IPS-11a (cell line): ENCODE data around the gene CUX1.

Experiments used
- H3K4me3 ChIP-seq: one replicate; pipeline ENCODE4 v1.5.1; 2013; ENCODE audit warnings: low read depth, low read length, control low read depth

Gene CUX1

DNA sequence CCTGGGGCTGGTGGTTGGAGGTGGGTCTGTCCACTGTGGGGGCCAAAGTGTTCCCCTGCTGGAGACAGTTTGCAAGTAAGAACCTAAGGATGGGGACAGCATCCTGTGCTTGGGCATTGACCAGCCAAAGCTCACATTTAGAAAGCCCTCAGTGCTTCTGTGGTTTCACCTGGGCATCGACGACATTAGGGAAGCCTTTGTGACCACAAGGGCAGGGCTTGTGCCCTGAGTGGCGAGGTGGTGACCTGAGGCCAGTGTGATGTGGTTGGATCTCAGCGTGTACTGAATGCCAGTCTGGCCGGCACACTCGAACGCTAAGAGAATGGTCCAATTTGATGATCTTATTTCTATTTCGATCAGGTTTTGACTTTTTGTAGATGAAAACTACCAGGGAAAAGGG lies 437.1 kb downstream of the CUX1 start:
- H3K4me3 ChIP-seq = no peak overlapping the region

DNA sequence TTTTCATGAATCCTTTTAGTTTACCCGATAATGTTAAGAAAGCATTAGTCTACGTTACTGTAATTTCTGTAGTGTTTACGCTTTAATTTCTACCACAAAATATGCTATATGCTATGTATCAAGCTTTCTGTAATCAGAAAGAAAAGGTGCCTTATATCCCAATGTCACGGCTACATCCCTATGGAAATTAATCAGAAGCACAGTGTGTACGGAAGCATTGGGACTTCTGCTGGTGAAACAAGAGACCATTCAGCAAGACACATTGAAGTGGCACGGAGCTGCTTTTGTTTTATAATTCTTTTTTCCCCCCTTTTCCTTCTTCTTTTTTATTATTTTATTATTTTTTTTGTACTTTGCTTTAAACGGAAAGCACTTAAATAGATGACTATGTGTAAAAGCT lies 438.1 kb downstream of the CUX1 start:
- no peak overlapping the region for H3K4me3 ChIP-seq

DNA sequence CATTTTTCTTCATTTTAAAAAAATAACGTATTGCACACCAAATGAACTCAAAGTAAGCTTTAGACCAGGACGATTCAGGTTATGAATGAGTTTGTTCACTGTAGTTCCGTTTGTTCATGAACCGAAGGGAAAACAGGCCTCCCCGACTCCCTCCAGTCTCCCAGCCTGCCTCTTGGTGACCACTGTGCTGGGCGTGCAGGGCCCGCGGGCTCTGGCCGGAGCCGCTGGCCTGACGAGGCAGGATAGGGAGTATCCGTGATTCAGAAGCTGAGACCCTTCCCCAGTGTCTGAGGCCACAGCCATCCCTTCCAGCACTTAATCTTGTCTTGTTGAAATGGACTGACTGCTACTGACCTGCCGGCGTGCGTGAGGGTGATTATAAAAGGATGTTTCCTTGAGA lies 438.5 kb downstream of the CUX1 start:
- H3K4me3 ChIP-seq = no peak overlapping the region

DNA sequence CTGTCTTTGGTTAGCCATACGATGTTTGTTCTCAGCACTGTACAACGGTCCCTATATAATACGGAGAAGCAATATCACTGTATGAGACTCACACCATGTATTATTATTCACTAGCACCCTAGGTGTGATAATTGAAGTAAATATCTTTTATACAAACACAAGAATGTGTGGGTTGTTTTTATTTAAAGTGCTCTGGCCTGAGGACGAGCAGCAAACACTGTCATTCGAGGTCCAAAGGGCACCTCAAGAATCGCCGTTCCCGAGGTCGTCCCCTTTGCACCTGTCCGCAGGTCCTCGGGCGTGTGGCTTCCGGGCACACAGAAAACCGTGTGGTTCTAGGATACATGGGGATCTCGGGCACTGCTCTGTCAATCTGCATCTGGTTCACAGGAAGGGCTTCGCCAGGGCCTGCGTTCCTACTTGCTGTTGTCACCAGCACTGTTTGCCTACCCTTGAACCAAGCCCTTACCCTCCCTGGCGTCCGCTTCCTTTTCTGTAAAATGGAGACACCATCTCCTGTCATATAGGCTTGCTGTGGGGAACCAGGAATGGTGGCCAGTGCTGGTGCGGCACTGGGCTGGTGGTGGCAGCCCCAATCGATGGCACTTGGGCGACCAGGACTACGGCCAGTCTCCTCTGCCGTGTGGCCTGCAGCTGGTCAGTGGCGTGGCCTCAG lies 440.8 kb downstream of the CUX1 start:
- no peak overlapping the region for H3K4me3 ChIP-seq

DNA sequence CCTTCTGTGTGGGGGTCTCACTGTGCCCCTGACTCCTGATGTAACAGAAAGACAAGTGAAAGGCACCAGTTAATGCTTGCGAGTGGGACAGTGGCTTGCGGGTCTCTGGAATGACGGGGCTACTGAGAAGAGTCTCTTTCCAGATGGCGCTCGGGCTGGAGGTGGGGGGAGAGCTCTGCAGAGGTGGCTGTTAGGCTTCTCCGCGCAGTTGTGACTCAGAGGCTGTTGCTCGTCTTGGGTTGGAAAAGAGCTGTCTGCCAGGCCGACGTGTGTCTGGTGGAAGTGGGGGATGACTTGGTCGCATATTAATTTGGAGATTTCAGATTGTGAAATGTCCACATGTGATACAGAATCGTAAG lies 441.3 kb downstream of the CUX1 start:
- no peak overlapping the region for H3K4me3 ChIP-seq

GRCh38 chr7:102260856-102261255 lies 443.4 kb downstream of the CUX1 start:
- H3K4me3 ChIP-seq = no peak overlapping the region

- no peak overlapping the region for H3K4me3 ChIP-seq
These were observed 444.0 kb downstream of the CUX1 start for GRCh38 chr7:102261451-102261850.

DNA sequence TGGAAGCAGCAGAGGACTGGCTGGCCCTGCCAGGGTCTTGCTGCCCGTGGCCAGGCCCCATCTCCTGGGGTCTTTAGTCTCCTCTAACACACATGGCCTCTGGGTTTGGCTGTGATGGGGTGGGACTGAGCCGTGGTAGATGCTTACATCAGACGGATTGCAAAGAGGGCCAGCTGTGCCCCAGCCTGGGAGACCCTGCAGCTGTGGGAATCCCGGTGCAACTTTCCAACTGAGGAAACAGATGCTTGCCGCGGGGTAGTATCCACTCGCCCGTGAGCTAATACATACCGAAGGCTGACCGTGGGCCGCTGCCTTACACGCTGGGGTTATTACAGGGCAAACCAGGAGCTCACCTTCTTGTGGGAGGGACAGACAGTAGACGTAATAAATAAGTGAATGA lies 445.1 kb downstream of the CUX1 start:
- no peak overlapping the region for H3K4me3 ChIP-seq

DNA sequence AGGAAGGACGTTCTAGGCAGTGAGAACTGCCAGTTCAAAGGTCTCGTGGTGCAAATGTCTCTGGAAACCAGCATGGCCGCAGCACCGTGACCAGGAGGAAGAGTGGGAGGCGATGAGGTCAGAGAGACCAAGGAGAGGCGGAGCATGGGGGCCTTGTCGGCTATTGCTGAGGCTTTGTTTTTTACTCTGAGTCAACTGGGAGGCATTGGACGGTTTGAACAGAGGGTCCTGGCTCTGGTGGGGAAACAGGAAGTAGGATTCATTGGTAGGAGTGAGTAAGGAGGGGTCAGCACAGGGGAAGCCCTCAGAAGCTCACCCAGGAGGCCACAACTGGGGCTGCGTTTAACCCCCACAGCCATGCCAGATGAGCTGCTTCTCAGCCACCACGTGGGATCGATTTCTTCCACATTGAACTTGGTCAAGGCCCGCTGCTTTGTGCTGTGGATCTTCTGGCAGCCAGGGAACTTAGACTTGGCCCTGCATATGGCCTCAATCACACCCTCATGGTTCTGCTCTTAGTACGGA lies 447.0 kb downstream of the CUX1 start:
- no peak overlapping the region for H3K4me3 ChIP-seq

DNA sequence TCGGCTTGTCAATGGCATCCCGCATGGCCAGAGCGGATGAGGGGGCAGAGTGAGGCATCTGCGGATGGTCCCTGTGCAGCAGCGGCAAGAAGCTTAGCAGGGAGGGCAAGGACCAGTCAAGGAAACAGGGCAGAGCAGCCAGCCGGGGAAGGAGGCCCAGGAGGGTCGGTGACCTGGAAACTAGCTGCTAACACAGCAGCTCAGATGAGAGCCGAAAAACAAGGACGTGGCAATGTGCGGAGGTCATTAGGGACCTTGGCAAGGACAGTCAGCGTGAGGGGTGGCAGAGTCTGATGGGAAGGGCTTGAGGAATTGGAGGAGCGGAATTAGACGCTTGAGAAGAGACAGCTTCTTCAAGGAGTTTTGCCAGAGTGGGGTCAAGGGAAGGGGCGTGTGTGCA lies 449.1 kb downstream of the CUX1 start:
- H3K4me3 ChIP-seq = no peak overlapping the region

- H3K4me3 ChIP-seq = no peak overlapping the region
These were observed 451.2 kb downstream of the CUX1 start for GRCh38 chr7:102268635-102269034.

DNA sequence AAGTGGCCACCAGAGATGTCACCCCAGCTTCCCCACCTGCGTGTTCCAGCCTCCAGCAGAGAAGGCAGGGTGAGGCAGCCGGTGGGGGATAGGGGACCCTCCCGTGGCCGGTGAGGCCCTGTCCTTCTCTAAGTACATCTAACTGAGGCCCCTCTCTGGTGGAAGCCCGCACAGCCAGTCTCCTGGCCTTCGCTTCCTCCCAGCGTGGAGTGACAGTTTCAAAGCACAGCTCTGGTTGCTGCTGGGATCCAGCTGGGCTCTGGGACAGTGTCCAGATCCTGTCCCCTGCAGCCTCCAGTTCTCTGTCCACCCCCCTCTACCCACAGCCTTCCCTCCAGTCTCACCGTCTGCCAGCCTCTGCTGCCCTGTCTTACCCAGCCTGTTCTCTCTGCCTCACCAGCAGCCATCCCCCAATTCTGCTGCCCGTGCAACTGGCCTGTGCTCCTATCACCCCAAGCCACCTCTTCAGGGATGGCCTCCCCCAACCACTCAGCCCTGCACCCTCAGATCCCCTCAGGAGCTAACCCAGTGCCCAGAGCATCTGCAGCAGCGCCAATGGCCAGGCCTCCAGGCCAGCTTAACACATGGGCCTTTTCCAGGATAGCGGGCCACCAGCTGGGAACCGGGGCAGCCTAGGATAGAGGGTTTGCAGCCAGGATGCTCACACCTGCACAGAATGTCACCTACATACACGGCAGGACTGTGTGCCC lies 452.9 kb downstream of the CUX1 start:
- H3K4me3 ChIP-seq = no peak overlapping the region

GRCh38 chr7:102271158-102271798 lies 453.9 kb downstream of the CUX1 start:
- H3K4me3 ChIP-seq = no peak overlapping the region

GRCh38 chr7:102272075-102272916 lies 454.9 kb downstream of the CUX1 start:
- no peak overlapping the region for H3K4me3 ChIP-seq

GRCh38 chr7:102272917-102273748 lies 455.7 kb downstream of the CUX1 start:
- H3K4me3 ChIP-seq = no peak overlapping the region

DNA sequence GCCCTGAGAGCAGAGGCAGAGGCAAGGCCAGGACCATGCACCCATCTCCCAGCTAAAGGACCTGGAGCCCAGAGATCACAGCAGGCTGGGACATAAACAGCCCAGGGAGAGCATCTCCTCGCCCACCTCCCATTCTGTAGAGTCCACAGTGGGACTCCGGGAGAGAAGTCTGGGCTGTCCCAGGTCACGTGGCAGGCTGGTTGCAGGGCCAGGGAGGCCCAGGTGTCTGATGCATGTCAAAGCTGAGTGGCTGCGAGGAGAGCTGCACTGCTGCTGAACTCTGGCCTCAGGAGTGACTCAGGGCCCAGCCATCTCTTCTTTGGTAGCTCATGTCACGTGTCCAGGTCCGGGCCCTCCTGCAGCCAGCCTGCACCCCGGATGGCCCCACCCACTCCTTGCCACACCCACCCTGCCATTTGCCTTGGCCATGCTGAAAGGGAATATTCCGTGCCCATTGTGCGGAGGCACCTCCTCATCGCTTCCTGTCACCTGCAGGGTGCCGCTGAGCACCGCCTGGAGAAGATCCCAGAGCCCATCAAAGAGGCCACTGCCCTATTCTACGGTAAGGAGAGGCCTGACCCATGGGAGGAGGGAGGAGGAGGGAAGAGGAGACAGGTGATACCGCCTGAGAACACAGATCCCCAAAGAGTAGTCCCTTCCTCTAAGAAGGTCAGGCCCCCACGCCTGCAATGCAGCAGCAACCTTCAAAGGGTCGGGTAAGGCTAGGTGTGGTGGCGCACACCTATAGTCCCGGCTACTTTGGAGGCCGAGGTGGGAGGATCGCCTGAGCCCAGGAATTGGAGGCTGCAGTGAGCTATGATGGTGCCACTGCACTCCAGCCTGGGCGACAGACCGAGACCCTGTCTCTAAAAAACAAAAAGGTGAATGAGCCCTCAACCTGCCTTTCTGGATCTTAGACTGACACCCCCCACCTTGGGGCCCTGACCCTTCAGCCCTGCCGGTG lies 456.6 kb downstream of the CUX1 start:
- no peak overlapping the region for H3K4me3 ChIP-seq

DNA sequence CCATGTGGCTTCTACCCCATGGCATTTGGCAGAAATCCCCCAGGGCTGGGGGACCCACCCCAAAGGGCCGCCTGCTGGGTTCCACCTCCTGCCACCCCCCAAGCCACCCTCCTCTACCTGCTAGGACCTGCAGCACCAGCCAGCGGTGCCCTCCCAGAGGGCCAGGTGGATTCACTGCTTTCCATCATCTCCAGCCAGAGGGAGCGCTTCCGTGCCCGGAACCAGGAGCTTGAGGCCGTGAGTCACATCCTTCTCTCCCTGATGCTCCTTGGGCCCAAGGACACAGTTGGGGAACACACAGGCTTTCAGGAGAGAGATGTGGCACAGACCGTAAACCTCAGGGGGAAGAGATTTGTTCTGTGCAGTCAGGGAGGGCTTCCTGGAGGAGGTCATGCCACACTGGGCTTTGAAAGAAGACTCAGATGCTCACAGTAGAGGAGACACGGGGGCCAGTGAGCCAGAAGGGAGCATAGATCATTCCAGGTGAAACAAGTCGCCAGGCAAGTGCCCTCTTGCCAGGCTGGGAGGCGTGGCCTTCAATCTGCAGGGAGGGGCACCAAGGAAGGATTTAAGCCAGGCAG lies 457.8 kb downstream of the CUX1 start:
- H3K4me3 ChIP-seq = no peak overlapping the region

- H3K4me3 ChIP-seq = no peak overlapping the region
These were observed 460.5 kb downstream of the CUX1 start for GRCh38 chr7:102277901-102278300.
